HepG2 (cell line): ENCODE results near the gene VEGFB. TPM values are rescaled to one million over a fixed set of nuclear protein-coding genes. Genes with fewer than 3 reads are reported as not detected.

ENCODE experiments used
- BATF2 ChIP-seq: sonication (generic); formaldehyde crosslinking; IDR thresholded peaks from 2 replicates; pipeline ENCODE4 v1.8.0; 2022; ENCODE audit warnings: mild to moderate bottlenecking, missing genetic modification reagents, moderate library complexity
- DMTF1 ChIP-seq: sonication (generic); formaldehyde crosslinking; IDR thresholded peaks from 2 replicates; pipeline ENCODE4 v1.4.0; 2020; ENCODE audit warnings: mild to moderate bottlenecking, missing genetic modification reagents
- GMEB1 ChIP-seq: sonication (generic); formaldehyde crosslinking; IDR thresholded peaks from 2 replicates; pipeline ENCODE4 v1.5.1; 2020; ENCODE audit warnings: missing genetic modification reagents, mild to moderate bottlenecking, borderline replicate concordance
- HHEX ChIP-seq: IDR thresholded peaks from 2 replicates; pipeline ENCODE4 v1.6.1; 2016; ENCODE audit warnings: control low read depth
- KDM4B ChIP-seq: sonication (generic); formaldehyde crosslinking; IDR thresholded peaks from 2 replicates; pipeline ENCODE4 v1.4.0; 2020; ENCODE audit warnings: missing genetic modification reagents
- ONECUT2 ChIP-seq: sonication (generic); formaldehyde crosslinking; IDR thresholded peaks from 2 replicates; pipeline ENCODE4 v1.4.0; 2020; ENCODE audit warnings: missing genetic modification reagents
- PHF8 ChIP-seq: sonication (generic); formaldehyde crosslinking; IDR thresholded peaks from 2 replicates; pipeline ENCODE4 v1.5.0; 2020; ENCODE audit warnings: missing genetic modification reagents
- PRDM10 ChIP-seq: sonication (generic); formaldehyde crosslinking; IDR thresholded peaks from 2 replicates; pipeline ENCODE4 v1.4.0; 2020; ENCODE audit warnings: low read depth, missing genetic modification reagents
- RARA ChIP-seq: IDR thresholded peaks from 2 replicates; pipeline ENCODE4 v1.6.1; 2016; ENCODE audit warnings: missing genetic modification reagents, missing compliant biosample characterization
- SMYD3 ChIP-seq: sonication (generic); formaldehyde crosslinking; IDR thresholded peaks from 2 replicates; pipeline ENCODE4 v1.8.1; 2023; ENCODE audit warnings: mild to moderate bottlenecking, missing genetic modification reagents
- SNAPC2 ChIP-seq: sonication (generic); formaldehyde crosslinking; IDR thresholded peaks from 2 replicates; pipeline ENCODE4 v1.8.1; 2022; ENCODE audit warnings: mild to moderate bottlenecking, missing genetic modification reagents
- ZBTB44 ChIP-seq: sonication (generic); formaldehyde crosslinking; IDR thresholded peaks from 2 replicates; pipeline ENCODE4 v1.4.0; 2020; ENCODE audit warnings: missing genetic modification reagents
- ZFY ChIP-seq: sonication (generic); formaldehyde crosslinking; IDR thresholded peaks from 2 replicates; pipeline ENCODE4 v1.4.0; 2020; ENCODE audit warnings: missing genetic modification reagents
- ZNF136 ChIP-seq: sonication (generic); formaldehyde crosslinking; IDR thresholded peaks from 2 replicates; pipeline ENCODE4 v1.8.1; 2022; ENCODE audit warnings: low read depth, mild to moderate bottlenecking, moderate library complexity, missing genetic modification reagents
- ZNF251 ChIP-seq: sonication (generic); formaldehyde crosslinking; IDR thresholded peaks from 2 replicates; pipeline ENCODE4 v1.9.0; 2021; ENCODE audit warnings: mild to moderate bottlenecking, missing genetic modification reagents
- ZNF263 ChIP-seq: sonication (generic); formaldehyde crosslinking; IDR thresholded peaks from 2 replicates; pipeline ENCODE4 v1.4.0; 2020; ENCODE audit warnings: missing genetic modification reagents
- ZNF430 ChIP-seq: sonication (generic); formaldehyde crosslinking; IDR thresholded peaks from 2 replicates; pipeline ENCODE4 v1.9.0; 2021; ENCODE audit warnings: mild to moderate bottlenecking, missing genetic modification reagents
- ZNF550 ChIP-seq: sonication (generic); formaldehyde crosslinking; IDR thresholded peaks from 2 replicates; pipeline ENCODE4 v1.4.0; 2020; ENCODE audit warnings: mild to moderate bottlenecking, missing genetic modification reagents, borderline replicate concordance
- ZNF672 ChIP-seq: sonication (generic); formaldehyde crosslinking; IDR thresholded peaks from 2 replicates; pipeline ENCODE4 v1.8.1; 2022; ENCODE audit warnings: missing genetic modification reagents
- ZNF766 ChIP-seq: sonication (generic); formaldehyde crosslinking; IDR thresholded peaks from 2 replicates; pipeline ENCODE4 v1.5.0; 2020; ENCODE audit warnings: missing genetic modification reagents, borderline replicate concordance
- polyA plus RNA-seq, 8 experiments: library from polyadenylated mRNA; depleted of rRNA in 3 of 8; stranded (reverse) in 7 of 8; unstranded in 1 of 8; fragments of >200 nt; fragmentation: Illumina TruSeq in 4 of 8; extraction: Trizol in 4 of 8; gene quantifications; 2 replicates each; pipeline versions ENCODE4 v1.2.1 to v1.2.3, GENCODE V29; 2011 to 2016; ENCODE audit warnings: low read depth in 4 of 8, missing spikeins in 1 of 8, mixed read lengths in 1 of 8; ENCODE audit not compliant: insufficient read depth in 1 of 8
- total RNA-seq, 5 experiments: library from RNA; depleted of rRNA; stranded (reverse); fragments of >200 nt; fragmentation: Illumina TruSeq; extraction: Trizol; gene quantifications; 2 replicates each; pipeline ENCODE4 v1.2.3, GENCODE V29; 2016; ENCODE audit warnings: low read depth in 1 of 5

VEGFB gene
- total and polyA plus RNA-seq, 2 of the 13 experiments (the other 11 are each of a cell fraction or from before 2014, with no cell fraction given) = 9.0 to 11.3 TPM

GRCh38 chr11:64185175-64185692 lies 49.1 kb upstream of the VEGFB start (continued):
- TF ChIP-seq GMEB1 (CRISPR knock-in tag) (0 out of 2 replicates have a peak, but pooled peaks have one; percentile 47), ZNF136 (CRISPR knock-in tag) (peak; percentile 94), SMYD3 (CRISPR knock-in tag) (peak; percentile 94), ONECUT2 (CRISPR knock-in tag) (peak; percentile 63), ZFY (CRISPR knock-in tag) (peak; percentile 97), ZBTB44 (0 out of 2 replicates have a peak, but pooled peaks have one; percentile 47), KDM4B (CRISPR knock-in tag) (0 out of 2 replicates have a peak, but pooled peaks have one; percentile 62), HHEX (CRISPR knock-in tag) (no peak), ZNF251 (CRISPR knock-in tag) (0 out of 2 replicates have a peak, but pooled peaks have one; percentile 86), ZNF766 (CRISPR knock-in tag) (peak; percentile 47; the same call in 1 of the 2 replicates), DMTF1 (CRISPR knock-in tag) (0 out of 2 replicates have a peak, but pooled peaks have one; percentile 57), PHF8 (CRISPR knock-in tag) (peak; percentile 91), SNAPC2 (CRISPR knock-in tag) (peak; percentile 93), PRDM10 (peak; percentile 14; the same call in 1 of the 2 replicates), ZNF672 (CRISPR knock-in tag) (no peak), ZNF550 (CRISPR knock-in tag) (peak; percentile 97), BATF2 (CRISPR knock-in tag) (peak; percentile 92), ZNF430 (CRISPR knock-in tag) (peak; percentile 99), RARA (CRISPR knock-in tag) (peak; percentile 22; the same call in 1 of the 2 replicates), ZNF263 (peak; percentile 48; the same call in 1 of the 2 replicates)
